GM12872 (cell line): ENCODE data around the gene TRIM2.

Experiments
- TF ChIP-seq, protein P1 (sequence below): IDR thresholded peaks from 3 replicates; pipeline ENCODE4 v1.5.1; 2011; ENCODE audit warnings: low read depth, mild to moderate bottlenecking, low read length, moderate library complexity; ENCODE audit not compliant: insufficient read depth

The TRIM2 gene

GRCh38 chr4:153261914-153262313 lies 57.7 kb downstream of the TRIM2 start:
- TF ChIP-seq, protein P1, sequence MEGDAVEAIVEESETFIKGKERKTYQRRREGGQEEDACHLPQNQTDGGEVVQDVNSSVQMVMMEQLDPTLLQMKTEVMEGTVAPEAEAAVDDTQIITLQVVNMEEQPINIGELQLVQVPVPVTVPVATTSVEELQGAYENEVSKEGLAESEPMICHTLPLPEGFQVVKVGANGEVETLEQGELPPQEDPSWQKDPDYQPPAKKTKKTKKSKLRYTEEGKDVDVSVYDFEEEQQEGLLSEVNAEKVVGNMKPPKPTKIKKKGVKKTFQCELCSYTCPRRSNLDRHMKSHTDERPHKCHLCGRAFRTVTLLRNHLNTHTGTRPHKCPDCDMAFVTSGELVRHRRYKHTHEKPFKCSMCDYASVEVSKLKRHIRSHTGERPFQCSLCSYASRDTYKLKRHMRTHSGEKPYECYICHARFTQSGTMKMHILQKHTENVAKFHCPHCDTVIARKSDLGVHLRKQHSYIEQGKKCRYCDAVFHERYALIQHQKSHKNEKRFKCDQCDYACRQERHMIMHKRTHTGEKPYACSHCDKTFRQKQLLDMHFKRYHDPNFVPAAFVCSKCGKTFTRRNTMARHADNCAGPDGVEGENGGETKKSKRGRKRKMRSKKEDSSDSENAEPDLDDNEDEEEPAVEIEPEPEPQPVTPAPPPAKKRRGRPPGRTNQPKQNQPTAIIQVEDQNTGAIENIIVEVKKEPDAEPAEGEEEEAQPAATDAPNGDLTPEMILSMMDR, result no peak

DNA sequence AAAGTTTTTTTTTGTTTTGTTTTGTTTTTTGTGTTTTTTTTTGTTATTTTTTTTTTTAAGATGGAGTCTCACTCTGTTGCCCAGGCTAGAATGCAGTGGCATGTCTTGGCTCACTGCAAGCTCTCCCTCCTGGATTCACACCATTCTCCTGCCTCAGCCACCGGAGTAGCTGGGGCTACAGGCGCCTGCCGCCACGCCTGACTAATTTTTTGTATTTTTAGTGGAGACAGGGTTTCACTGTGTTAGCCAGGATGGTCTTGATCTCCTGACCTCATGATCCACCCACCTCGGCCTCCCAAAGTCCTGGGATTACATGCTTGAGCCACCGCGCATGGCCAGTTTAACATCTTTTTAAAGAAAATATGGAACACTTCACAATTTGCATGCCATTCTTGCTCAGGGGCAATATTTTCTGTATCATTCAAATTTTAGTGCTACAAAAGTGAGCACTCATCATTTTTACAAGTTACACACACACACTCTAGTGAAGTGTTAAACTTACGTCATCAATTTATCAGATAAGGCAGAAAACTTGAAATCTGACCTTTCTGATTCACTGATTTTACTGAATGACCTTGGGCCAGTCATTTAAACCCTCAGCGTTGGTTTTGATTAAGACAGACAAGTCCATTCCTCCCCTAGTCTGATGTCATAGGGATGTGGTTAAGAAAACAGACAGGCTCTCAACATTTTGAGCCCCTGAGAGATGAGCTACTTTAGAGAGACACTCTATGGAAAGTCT lies 61.2 kb downstream of the TRIM2 start:
- TF ChIP-seq, protein P1, result no peak

GRCh38 chr4:153266988-153267387 lies 62.7 kb downstream of the TRIM2 start:
- TF ChIP-seq, protein P1, result no peak

DNA sequence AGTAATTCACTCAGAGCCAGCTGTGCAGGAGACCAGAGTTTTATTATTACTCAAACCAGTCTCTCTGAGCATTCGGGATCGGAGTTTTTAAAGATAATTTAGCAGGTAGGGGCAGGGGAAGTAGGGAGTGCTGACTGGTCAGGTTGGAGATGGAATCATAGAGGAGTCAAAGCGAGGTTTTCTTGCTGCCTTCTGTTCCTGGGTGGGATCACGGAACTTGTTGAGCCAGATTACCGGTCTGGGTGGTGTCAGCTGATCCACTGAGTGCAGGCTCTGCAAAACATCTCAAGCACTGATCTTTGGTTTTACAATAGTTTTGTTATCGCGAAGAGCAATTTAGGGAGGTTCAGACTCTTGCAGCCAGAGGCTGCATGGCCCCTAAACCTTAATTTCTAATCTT lies 63.6 kb downstream of the TRIM2 start:
- TF ChIP-seq, protein P1, result no peak

GRCh38 chr4:153268295-153268694 lies 64.1 kb downstream of the TRIM2 start:
- TF ChIP-seq, protein P1, result no peak

- TF ChIP-seq, protein P1, result no peak
Observed at GRCh38 chr4:153269218-153269990, 65.2 kb downstream of the TRIM2 start.

DNA sequence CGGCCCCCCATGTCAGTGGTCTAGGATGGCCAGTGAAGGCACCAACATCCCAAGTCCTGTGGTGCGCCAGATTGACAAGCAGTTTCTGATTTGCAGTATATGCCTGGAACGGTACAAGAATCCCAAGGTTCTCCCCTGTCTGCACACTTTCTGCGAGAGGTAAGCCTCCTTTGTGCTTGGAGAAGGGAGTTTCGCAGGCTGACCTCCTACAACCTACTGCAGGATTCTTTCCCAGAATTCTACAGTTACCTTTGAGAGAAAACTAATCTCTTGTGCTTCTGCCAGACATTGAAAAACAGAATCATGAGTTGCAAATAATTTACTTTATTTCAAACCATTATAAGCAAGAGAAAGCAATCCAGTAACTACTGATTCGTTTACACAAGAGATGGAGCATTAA lies 66.1 kb downstream of the TRIM2 start:
- TF ChIP-seq, protein P1, result no peak
